Smooth muscle cell (in vitro differentiated cells): ENCODE measurements around the gene CDK16. TPM values are rescaled to one million over a fixed set of nuclear protein-coding genes. Genes with fewer than 3 reads are reported as not detected.

Experiments used
- DNase-seq: peaks from one replicate; lab custom pipeline; 2025; ENCODE audit not compliant: unreplicated experiment; lab: John Stamatoyannopoulos, UW
- H2AFZ ChIP-seq: fragments of 200-600 bp; sonication (generic); 2 replicates; pipeline ENCODE4 v1.6.0; 2016; ENCODE audit warnings: antibody characterized with exemption, low read depth, mild to moderate bottlenecking
- H3F3A ChIP-seq: fragments of 200-600 bp; sonication (generic); 2 replicates; pipeline ENCODE4 v1.6.0; 2017; ENCODE audit warnings: antibody characterized with exemption, low read depth
- H3K27ac ChIP-seq: fragments of 200-600 bp; sonication (generic); 2 replicates; pipeline ENCODE4 v1.5.1; 2016; ENCODE audit warnings: low read depth, mild to moderate bottlenecking
- H3K27me3 ChIP-seq: fragments of 200-600 bp; sonication (generic); 2 replicates; pipeline ENCODE4 v1.6.1; 2016; ENCODE audit warnings: low read depth, mild to moderate bottlenecking
- H3K36me3 ChIP-seq: fragments of 200-600 bp; sonication (generic); 2 replicates; pipeline ENCODE4 v1.5.1; 2016; ENCODE audit warnings: low read depth
- H3K4me1 ChIP-seq: fragments of 200-600 bp; sonication (generic); 2 replicates; pipeline ENCODE4 v1.5.1; 2016; ENCODE audit warnings: low read depth
- H3K4me2 ChIP-seq: fragments of 200-600 bp; sonication (generic); 2 replicates; pipeline ENCODE4 v1.6.0; 2016; ENCODE audit warnings: mild to moderate bottlenecking
- H3K4me3 ChIP-seq: fragments of 200-600 bp; sonication (generic); 2 replicates; pipeline ENCODE4 v1.5.1; 2016; ENCODE audit warnings: mild to moderate bottlenecking
- H3K79me2 ChIP-seq: fragments of 200-600 bp; sonication (generic); 2 replicates; pipeline ENCODE4 v1.6.0; 2016; ENCODE audit warnings: low read depth, mild to moderate bottlenecking
- H3K9ac ChIP-seq: fragments of 200-600 bp; sonication (generic); 2 replicates; pipeline ENCODE4 v1.6.0; 2016; ENCODE audit warnings: low read depth
- H3K9me3 ChIP-seq: fragments of 200-600 bp; sonication (generic); replicated peaks from 2 replicates; pipeline ENCODE4 v1.5.1; 2016; ENCODE audit warnings: low read depth
- H4K20me1 ChIP-seq: fragments of 200-600 bp; sonication (generic); 2 replicates; pipeline ENCODE4 v1.6.0; 2016; ENCODE audit warnings: low read depth
- WGBS: methylation state at CpG from one replicate; pipeline ENCODE4 v1.1.7; 2016; ENCODE audit warnings: low lambda C conversion rate; 5-methylcytosine and 5-hydroxymethylcytosine counted together
- polyA plus RNA-seq: library from polyadenylated mRNA; unstranded; fragments of >200 nt; fragmentation: Nextera tagmentation; extraction: Ambion mirVana; gene quantifications from 2 replicates; pipeline ENCODE4 v1.2.1, GENCODE V29; 2016
- total RNA-seq: library from RNA; depleted of rRNA; stranded (reverse); fragments of >200 nt; gene quantifications from 2 replicates; pipeline ENCODE4 v1.2.3, GENCODE V29; 2014
- TF ChIP-seq, protein P1 (sequence below): fragments of 200-600 bp; sonication (generic); IDR thresholded peaks from 2 replicates; pipeline ENCODE4 v1.5.1; 2017; ENCODE audit warnings: borderline replicate concordance, mild to moderate bottlenecking, antibody characterized with exemption; ENCODE audit not compliant: insufficient read depth, poor library complexity, severe bottlenecking

Gene CDK16
- total and polyA plus RNA-seq, 2 experiments from 2014 or later = 176 to 269 TPM

- DNase-seq = no peak
- H3F3A ChIP-seq = no peaks in the 10 kb centered on the region
- H3K36me3 ChIP-seq = no peaks in the 10 kb centered on the region
- H3K27ac ChIP-seq = no peak overlapping the region
- 68% methylated on average over 2 of the region's 2 CpGs for WGBS
- no peaks in the 10 kb centered on the region for H3K79me2 ChIP-seq
- H3K9ac ChIP-seq = no peak overlapping the region
- H3K4me3 ChIP-seq = no peak overlapping the region
- no peak overlapping the region for H2AFZ ChIP-seq
- no peak overlapping the region for H3K4me2 ChIP-seq
- H4K20me1 ChIP-seq = no peaks in the 10 kb centered on the region
- no peaks in the 10 kb centered on the region for H3K4me1 ChIP-seq
- no peaks in the 10 kb centered on the region for H3K27me3 ChIP-seq
- H3K9me3 ChIP-seq = no peaks in the 10 kb centered on the region
- TF ChIP-seq, protein P1, sequence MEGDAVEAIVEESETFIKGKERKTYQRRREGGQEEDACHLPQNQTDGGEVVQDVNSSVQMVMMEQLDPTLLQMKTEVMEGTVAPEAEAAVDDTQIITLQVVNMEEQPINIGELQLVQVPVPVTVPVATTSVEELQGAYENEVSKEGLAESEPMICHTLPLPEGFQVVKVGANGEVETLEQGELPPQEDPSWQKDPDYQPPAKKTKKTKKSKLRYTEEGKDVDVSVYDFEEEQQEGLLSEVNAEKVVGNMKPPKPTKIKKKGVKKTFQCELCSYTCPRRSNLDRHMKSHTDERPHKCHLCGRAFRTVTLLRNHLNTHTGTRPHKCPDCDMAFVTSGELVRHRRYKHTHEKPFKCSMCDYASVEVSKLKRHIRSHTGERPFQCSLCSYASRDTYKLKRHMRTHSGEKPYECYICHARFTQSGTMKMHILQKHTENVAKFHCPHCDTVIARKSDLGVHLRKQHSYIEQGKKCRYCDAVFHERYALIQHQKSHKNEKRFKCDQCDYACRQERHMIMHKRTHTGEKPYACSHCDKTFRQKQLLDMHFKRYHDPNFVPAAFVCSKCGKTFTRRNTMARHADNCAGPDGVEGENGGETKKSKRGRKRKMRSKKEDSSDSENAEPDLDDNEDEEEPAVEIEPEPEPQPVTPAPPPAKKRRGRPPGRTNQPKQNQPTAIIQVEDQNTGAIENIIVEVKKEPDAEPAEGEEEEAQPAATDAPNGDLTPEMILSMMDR = no peak
Observed at GRCh38 chrX:47272013-47272408, 53.5 kb downstream of the CDK16 start.

DNA sequence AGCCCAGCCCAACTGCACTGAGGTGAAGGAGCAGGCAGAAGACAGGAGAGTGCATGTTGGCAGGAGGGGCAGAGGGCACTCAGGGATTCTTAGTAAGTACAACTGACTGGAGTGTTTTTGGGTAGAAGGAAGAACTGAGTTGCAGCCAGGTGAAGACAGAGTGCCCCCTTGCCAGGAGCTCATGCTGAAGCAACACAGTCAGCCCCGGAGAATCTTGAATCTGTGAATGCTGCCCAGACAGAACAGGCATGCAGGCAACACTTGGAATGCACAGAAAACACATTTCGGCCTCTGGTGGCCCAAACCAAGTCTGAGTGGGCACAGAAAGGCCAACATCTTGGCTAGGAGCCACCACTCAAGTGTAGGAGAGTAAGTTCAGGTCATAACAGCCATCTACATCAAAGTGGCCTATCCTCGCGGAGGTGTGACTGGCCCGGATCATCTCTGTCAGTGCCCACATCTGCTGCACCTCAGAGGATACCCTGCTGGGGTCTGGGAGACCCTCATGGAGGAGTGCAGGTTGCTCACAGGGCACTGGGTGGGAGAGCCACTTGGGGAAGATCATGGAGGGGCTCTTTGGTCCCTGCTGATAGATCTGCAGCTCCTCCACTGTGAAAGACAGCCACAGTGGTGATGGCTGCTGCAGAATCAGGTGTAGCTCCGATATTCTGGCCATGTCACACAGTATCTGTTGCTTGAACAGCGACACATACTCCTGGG is 54.7 kb downstream of the CDK16 start:
- Histone ChIP-seq H3K4me3 (no peak overlapping the region), H3F3A (no peaks in the 10 kb centered on the region), H3K79me2 (no peaks in the 10 kb centered on the region), H4K20me1 (no peaks in the 10 kb centered on the region), H3K4me2 (no peak overlapping the region), H2AFZ (no peak overlapping the region), H3K27ac (no peak overlapping the region), H3K9me3 (no peaks in the 10 kb centered on the region), H3K9ac (no peak overlapping the region), H3K36me3 (no peaks in the 10 kb centered on the region), H3K27me3 (no peaks in the 10 kb centered on the region), H3K4me1 (no peaks in the 10 kb centered on the region)
- TF ChIP-seq, protein P1 = no peak
- no peak for DNase-seq
- WGBS = 81% methylated on average over 7 of the region's 7 CpGs

DNA sequence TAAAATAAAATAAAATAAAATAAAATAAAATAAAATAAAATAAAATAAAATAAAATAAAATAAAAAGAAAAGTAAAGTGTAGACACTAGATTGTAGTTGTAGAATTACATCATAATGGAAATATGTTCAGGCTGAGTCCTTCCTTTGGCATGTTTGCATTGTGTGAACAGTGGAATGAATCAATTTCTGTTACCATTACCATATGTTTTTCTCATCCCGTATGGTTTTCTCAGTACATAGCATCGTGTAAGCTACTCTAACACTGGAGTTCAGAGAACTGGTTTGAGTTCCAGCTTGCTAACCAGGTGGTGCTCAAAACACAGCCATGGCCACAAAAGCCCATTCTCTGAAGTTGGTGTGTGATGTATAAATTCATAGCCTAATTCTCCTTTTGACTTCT is 60.2 kb downstream of the CDK16 start:
- Histone ChIP-seq H3K4me2 (no peak overlapping the region), H4K20me1 (no peaks in the 10 kb centered on the region), H3K36me3 (no peaks in the 10 kb centered on the region), H3K4me1 (no peaks in the 10 kb centered on the region), H3K27ac (no peak overlapping the region), H3K4me3 (no peak overlapping the region), H3K9ac (no peak overlapping the region), H3K9me3 (no peaks in the 10 kb centered on the region), H3F3A (no peaks in the 10 kb centered on the region), H3K27me3 (no peaks in the 10 kb centered on the region), H2AFZ (no peak overlapping the region), H3K79me2 (no peaks in the 10 kb centered on the region)
- DNase-seq = no peak
- 71% methylated on average over 2 of the region's 2 CpGs for WGBS
- TF ChIP-seq, protein P1 = no peak

Other genes starting within 250 kb of the CDK16 start
- 1.1 and 2.5 TPM in 2 replicates for gene RGN, start 140.2 kb upstream of the CDK16 start, total RNA-seq
- gene RGN, start 140.2 kb upstream of the CDK16 start, polyA plus RNA-seq = 0.96 and 3.6 TPM in 2 replicates
- 67.4 and 82.6 TPM in 2 replicates for gene NDUFB11, start 74.0 kb upstream of the CDK16 start, total RNA-seq
- 167 and 178 TPM in 2 replicates for gene NDUFB11, start 74.0 kb upstream of the CDK16 start, polyA plus RNA-seq
- gene RBM10, start 73.5 kb upstream of the CDK16 start, total RNA-seq = 17.6 and 18.3 TPM in 2 replicates
- 39.2 and 42.7 TPM in 2 replicates for gene RBM10, start 73.5 kb upstream of the CDK16 start, polyA plus RNA-seq
- gene UBA1, start 24.9 kb upstream of the CDK16 start, total RNA-seq = 223 and 233 TPM in 2 replicates
- gene UBA1, start 24.9 kb upstream of the CDK16 start, polyA plus RNA-seq = 243 and 246 TPM in 2 replicates
- 80.6 and 84.0 TPM in 2 replicates for gene USP11, start 14.3 kb downstream of the CDK16 start, total RNA-seq
- gene USP11, start 14.3 kb downstream of the CDK16 start, polyA plus RNA-seq = 211 and 221 TPM in 2 replicates
- 0.22 TPM in 1 of 2 replicates, not detected in the other for gene ZNF157, start 151.9 kb downstream of the CDK16 start, total RNA-seq
- gene ZNF157, start 151.9 kb downstream of the CDK16 start, polyA plus RNA-seq = not detected in 2 replicates